GM21367 (cell line): ENCODE data around the gene BAZ1B.
"Not testable (repeated sequence)": the region's sequence is repeated elsewhere in the genome, so short reads cannot be mapped to it uniquely, and the experiment has no call there.

Experiments used
- ATAC-seq: cut with Tn5 transposase; IDR thresholded peaks from one replicate; pipeline ENCODE4 v1.9.1; 2021; ENCODE audit not compliant: unreplicated experiment

BAZ1B gene

DNA sequence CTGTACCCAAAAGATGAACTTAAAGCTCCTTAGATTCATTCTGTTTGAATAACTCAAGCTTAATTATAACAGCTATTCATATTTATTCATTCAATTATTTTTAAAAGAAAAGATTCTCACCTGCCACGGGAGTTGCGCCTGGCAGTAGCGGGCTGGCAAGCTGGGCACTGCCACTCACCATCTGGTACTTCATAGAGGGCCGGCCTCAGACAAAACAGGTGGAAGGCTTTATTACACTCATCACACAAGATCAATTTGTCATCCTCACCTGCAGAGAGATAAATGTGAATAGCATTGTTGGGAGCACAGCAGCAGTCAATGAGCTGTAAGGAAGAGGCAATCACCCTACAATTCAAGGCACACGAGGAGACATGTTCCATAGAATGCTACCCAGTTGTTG is 72.7 kb downstream of the BAZ1B start:
- no peak for ATAC-seq

DNA sequence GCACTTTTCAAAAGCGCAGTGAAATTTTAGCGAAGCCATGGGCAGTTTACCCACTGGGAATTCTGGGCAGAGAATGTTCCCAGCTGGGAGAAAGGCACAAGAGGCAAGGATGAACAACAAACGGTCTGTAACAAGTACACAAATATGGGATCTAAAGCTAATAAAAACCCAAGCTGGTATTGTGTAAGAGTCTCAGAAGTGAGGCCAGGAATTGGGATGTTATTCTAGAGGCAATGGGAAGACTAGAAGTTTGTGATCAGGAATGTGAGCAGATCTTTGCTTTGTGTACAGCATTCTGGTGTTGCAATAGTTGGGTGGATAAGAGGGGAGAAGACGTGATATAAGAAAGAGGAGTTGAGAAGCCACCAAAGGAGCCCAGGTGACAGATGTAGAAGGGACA is 73.5 kb downstream of the BAZ1B start:
- no peak for ATAC-seq

DNA sequence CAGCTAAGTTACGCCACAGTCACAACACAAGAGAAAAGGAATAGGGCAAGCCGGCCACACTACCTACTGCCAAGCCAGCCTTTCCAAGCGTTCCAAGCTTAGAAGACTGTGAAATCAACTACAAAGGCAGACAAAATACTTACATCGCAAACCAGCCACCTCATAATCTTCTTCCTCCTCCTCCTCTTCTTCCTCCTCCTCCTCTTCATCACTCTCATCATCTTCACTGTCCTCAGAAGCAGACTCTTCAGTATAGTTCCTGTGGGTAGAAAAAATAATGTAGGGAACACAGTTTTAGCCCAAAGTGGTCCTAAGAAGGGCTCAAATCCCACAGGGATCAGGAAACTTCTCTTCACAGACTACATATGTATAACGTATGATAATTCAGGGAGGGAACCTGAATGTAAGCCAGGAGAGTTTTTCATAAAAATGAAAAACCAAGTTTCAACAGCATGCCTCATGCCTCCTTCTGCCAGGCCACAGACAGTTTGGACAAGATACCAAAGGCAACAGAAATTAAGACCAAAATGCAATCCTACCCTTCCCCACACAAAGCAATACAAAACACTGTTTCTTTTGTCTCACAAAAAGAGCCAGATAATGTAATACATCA is 74.9 kb downstream of the BAZ1B start:
- no peak for ATAC-seq

DNA sequence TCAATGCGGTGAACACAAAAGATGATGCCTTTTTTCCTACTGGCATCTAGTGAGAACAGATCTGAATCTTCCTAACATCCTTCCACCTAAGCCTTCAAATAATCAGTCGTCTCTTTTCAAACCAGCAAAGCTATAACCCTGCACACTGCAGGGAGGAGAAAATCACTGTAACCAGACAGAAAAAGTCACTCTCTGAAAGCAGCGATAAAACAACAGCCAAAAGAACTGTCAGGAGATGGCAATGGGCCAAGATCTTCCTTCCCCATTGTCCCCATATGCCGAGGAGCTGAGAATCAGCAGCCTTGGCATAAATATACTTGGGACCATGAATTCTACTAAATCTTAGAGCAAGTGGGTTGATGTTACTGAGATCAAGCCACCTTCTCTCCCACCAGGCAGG is 75.4 kb downstream of the BAZ1B start:
- ATAC-seq, result no peak

DNA sequence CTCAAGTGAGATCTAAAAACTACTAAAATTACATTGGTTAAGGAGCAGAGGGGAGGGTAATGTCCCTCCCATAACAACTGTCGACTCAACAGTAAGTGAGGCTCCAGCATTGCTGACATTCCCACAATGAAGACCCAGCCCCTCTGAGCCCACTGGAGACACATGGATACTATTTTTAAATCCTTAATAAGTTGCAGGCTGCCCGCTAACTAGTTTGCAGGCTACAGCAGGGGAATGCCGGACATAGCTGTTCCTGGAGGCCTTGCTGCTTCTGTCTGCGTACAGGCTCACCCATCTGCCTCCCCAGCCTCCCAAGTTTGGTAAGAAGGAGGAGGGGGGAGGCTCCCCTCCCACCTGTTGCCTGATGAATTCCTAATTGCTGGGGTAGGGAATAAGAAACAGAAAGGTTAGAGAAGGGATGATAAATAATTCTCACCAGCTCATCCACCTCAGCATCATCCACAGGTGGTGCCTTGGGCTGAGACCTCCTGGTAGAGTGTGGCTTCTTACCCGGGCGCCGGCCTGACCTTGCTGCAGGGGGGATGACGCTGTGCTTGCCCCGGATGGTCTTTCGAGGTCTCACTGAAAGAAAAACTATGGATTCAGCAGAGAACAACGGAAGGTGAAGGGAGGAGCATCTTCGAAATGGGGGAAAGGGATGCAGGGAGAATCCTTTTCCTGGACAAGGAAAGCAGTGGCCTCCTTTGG is 78.4 kb downstream of the BAZ1B start:
- no peak for ATAC-seq

DNA sequence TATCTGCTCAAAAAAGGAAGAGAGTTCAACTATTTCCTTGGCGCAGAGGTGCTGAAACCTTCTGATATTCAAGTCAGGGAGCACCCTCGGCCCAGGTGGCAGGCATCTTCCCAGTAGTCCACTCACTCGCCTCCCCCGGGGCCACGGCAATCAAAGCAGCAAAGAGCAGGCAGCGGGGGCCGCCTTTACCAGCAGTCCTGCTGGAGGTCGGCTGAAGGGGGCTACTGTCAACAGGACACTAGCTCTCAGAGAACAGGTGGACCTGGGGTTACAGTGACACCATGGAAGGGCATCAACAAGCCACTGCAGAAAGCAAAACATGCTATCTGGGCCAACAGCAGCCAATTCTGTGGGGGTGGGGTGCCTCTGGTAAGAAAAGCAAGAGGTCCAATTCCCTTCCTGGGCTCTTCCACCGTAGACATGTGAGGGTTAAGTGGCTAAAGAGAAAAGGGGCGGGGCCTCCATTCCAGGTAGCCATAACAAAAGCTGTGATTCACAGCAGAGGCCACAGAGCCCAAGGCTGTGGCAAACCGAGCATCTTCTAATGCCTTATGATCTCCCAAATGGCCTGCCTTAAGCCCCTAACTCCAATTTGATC is 79.1 kb downstream of the BAZ1B start:
- ATAC-seq, result no peak

DNA sequence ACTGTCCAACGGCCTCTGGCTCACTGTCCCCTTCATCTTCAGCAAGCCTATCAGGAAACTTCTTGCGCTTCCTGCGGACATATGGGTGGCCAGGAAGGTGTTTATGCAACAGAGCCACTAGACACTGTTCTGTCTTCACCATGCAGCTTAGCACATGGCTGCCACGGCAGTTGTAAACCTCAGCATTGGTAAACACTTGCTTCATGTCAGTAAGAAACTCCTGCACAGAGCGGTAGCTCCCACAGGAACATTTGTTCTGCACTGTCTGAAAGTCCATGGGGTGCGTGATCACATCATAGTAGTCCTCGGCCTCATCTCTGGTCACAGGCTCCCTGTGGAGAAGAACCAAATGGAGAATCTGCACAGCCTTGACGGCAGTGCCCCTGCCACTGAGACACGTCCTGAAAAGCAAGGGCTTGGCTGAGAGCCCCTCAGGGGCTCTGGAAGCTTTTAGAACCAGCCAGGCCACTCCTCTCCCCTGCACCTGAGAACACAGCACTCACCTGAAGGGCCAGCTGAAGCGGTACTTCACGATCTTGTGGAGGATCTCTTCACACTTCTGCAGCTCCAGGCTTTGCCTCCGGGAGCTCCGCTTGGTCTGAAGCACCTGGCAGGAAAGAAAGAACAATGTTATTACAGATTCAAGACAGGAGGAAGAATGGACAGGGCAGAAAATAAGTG is 79.7 kb downstream of the BAZ1B start:
- ATAC-seq, result no peak

DNA sequence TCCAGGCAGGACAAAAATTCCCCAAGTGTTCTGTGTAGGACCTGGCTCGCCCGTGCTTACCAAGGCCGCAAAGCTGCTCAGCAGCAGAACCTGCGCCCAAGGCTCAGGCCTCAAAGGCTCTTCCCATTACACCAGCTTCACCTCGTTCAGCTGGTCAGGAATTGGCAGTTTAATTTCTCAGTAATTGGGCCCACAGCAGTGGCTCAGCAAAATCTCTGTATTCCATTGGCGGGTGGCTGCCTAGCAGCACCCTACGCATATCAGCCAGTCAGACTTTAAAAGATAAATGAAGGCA is 82.7 kb downstream of the BAZ1B start:
- ATAC-seq, result no peak

DNA sequence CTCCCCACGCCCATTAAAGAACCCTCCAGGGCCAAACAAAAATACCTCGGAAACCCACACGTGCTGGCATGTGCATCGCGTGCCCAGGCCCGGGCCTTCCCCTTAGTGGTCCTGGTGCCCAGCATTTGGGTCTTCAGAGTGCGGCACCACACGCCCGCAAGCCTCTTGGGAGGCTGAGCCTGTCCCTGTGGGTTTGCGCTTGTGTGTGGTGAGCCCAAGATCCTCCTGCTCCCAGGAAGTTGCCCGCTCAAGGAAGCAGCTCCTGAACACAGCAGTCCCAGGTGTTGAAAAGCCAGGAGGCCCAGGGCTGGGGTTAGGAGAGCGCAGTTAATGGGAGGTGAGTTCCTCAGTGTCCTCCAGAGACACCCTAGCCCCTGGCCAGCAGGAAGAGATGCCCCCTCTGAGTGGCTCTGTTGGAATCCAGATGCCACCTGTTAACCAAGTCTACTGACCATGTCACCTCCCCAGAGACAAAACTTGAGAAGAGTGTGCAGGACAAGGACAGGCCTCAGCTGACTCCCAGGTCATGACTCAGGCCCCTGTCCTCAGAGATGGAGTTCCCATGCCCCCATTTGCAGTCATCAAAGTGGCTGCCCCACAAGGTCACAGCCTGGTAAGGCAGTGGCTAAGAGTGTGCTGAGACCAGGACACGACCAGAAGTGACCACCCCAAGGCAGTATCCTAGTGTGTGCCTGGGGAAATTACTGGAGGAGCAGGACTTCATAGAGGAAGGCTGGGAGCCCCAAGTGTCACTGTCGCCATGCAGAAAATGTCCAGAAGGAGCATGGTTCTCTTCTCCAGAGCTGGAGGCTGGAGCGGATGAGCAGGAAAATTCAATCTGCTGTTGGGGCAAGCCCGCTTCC is 83.3 kb downstream of the BAZ1B start:
- ATAC-seq, result no peak

DNA sequence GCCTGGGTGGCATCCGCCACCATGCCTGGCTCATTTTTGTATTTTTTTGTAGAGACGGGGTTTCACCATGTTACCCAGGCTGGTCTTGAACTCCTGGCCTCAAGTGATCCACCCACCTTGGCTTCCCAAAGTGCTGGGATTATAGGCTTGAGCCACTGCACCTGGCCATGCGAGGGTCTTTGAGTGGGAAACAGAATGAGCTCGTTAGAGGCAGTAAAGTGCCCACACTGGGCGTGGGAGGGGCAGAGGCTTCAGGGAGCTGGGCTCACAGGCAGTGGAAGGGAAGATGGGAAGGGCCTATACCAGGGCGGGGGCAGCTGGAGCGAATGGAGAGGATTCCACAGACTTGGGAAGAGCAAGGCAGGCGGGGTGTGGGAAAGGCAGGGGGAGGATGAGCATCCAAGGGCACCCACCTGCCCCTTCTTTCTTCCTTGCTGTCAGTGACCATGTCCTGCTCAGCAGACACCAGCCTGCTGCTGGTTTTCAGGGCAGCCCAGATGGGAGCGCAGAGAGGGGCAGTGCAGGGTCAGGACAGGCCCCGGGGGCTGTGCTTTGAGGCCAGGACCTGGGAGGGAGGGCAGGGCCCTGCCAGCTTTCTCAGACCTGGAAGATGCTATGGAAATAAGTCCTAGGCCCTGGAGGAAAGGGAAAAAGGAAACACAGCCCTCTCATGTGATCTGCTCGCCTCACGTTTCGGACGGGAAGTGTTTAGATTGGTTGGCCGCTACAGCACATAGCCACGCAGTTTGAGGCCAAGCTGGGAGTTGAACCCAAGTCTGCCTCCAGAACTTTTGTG is 84.3 kb downstream of the BAZ1B start:
- no peak for ATAC-seq

DNA sequence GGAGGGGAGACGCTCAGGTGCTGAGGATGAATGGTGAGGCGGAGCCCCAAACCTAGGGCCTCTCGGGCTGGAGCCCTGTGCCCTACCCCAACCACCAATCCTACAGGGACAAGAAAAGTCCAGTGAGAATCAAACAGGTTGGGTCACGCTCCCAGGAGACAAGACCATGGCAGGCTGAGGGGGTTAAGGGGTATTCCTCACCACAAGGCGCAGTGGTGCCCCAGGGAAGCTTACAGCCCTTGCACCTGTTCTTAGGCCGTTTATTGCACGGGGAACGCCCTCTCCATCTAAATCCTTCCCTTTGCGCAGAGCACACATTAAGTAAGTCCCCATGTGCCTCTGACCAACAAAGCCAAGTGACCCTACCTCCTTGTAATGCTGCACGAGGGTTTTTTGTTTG is 85.0 kb downstream of the BAZ1B start:
- no peak for ATAC-seq

DNA sequence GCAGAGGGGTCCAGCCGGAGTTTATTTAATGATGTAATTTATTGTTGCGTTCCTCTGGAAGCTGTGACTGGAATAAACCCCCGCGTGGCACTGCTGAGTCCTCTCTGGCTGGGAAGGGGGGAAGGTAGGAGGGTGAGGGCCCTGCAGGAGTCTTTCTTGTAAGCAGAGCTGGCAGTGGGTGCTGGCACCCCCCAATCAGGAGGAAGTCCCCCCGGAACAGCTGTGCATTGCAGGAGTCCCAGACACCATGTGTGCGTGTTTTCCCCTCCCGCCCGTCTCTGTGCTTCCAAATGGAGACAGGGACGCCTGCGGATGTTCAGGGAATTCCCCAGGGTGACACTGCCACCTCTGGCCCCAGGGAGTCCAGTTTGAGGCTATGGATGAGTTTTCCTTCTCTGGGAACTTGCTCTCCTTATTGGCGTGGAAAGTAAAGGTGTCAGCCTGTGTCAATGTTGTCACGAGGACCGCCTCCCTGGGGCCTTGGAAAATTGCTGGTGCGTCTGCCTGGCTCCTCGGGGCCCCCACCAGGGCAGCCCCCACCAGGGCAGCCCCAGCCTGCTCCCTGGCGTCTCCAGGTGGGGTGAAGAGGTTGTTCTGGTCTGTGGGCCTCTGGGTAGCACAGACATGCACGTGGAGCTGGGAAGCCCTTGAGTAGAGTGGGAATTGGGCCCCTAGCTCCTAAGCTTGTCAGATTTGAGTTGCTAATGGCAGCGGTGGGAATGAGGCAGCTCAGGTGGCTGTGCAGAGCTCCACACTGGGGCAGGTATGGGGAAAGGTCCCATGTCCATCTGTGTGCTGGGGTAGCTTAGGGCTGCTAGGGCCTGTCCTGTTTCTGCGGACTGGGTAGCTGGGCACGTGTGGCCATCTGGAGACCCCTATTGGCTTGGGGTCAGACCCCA is 85.8 kb downstream of the BAZ1B start:
- no peak for ATAC-seq

DNA sequence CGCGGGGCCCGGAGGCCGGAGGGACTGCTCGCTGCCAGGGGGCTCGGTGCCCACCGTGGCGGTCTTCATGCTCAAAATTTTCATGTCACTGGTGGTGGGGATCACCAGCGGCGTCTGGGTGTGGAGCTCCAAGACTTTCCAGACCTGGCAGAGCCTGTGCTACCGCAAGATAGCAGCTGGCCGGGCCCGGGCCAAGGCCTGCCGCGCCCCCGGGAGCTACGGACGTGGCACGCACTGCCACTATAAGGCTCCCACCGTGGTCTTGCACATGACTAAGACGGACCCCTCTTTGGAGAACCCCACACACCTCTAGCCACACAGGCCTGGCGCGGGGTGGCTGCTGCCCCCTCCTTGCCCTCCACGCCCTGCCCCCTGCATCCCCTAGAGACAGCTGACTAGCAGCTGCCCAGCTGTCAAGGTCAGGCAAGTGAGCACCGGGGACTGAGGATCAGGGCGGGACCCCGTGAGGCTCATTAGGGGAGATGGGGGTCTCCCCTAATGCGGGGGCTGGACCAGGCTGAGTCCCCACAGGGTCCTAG is 86.6 kb downstream of the BAZ1B start:
- ATAC-seq, result no peak

DNA sequence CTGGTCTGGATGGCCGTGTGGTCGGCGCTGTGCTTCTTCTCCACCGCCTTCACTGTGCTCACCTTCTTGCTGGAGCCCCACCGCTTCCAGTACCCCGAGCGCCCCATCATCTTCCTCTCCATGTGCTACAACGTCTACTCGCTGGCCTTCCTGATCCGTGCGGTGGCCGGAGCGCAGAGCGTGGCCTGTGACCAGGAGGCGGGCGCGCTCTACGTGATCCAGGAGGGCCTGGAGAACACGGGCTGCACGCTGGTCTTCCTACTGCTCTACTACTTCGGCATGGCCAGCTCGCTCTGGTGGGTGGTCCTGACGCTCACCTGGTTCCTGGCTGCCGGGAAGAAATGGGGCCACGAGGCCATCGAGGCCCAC is 87.4 kb downstream of the BAZ1B start:
- no peak for ATAC-seq

DNA sequence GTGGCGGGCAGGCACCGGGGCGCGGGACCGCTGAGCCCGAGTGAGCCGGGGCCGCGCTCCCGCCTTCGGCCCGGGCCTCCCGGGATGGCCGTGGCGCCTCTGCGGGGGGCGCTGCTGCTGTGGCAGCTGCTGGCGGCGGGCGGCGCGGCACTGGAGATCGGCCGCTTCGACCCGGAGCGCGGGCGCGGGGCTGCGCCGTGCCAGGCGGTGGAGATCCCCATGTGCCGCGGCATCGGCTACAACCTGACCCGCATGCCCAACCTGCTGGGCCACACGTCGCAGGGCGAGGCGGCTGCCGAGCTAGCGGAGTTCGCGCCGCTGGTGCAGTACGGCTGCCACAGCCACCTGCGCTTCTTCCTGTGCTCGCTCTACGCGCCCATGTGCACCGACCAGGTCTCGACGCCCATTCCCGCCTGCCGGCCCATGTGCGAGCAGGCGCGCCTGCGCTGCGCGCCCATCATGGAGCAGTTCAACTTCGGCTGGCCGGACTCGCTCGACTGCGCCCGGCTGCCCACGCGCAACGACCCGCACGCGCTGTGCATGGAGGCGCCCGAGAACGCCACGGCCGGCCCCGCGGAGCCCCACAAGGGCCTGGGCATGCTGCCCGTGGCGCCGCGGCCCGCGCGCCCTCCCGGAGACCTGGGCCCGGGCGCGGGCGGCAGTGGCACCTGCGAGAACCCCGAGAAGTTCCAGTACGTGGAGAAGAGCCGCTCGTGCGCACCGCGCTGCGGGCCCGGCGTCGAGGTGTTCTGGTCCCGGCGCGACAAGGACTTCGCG is 88.0 kb downstream of the BAZ1B start:
- no peak for ATAC-seq

DNA sequence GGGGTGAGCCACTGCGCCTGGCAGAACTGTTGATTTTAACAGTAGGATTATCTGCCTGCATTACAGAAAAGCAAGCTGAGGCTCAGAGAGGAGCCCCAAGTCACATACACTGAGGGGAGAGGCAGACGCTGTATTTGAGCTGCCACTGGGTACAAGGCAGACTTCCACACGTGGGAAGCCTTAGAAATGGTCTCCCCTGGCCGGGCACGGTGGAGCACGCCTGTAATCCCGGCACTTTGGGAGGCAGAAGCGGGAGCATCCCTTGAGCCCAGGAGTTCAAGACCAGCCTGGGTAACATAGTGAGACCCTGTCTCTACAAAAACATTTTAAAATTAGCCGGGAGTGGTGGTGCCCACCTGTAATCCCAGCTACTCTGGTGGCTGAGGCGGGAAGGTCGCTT is 89.4 kb downstream of the BAZ1B start:
- no peak for ATAC-seq

DNA sequence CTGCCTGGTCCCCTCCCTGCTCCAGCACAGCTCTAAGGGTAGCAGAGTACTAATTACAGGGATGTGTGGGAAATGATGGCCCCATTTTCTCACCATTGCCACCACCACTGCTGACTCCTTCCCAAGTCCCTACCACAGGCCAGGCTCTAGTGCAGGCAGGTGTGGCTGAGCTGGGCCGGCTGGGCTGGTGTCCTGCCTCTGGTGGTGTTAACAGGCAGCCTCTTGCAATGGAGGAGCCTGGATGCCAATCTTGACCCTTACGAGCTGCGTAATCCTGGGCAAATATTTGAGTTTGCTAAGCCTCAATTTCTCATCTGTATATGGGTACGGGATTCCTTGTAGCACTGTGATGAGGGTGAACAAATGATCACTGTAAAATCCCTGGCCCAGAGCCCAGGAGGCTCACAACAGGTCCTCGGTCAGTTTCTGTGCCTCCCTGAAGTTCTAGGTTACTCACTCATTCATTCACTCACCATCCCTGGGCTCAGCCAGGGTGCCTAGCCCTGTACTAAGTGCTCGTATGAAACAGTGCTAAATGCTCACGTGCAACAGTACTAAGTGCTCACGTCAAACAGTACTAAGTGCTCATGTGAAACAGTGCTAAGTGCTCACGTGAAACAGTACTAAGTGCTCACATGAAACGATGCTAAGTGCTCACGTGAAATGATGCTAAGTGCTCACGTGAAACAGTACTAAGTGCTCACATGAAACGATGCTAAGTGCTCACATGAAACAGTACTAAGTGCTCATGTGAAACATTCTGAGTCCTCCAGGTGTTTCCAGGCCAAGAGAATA is 90.9 kb downstream of the BAZ1B start:
- no peak for ATAC-seq

DNA sequence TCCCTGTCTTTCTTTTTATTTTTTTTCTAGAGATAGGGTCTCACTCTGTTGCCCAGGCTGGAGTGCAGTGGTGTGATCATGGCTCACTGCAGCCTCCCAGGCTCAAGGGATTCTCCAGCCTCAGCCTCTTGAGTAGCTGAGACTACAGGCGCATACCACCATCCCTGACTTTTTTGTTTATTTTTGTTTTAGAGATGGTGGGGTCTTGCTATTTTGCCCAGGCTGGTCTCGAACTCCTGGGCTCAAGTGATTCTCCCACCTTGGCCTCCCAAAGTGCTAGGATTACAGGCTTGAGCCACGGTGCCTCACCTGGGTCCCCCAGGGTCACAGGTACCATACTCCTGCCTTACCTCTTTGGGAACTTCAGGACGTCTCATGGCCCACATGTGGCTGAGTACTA is 91.6 kb downstream of the BAZ1B start:
- ATAC-seq, result not testable (repeated sequence)
